GM18873 (cell line): ENCODE data around the gene ATF2.
"Not testable (repeated sequence)": the region's sequence is repeated elsewhere in the genome, so short reads cannot be mapped to it uniquely, and the experiment has no call there.

Experiments used
- ATAC-seq: cut with Tn5 transposase; IDR thresholded peaks from one replicate; pipeline ENCODE4 v1.9.1; 2021; ENCODE audit warnings: mild to moderate bottlenecking, moderate library complexity, moderate number of reproducible peaks; ENCODE audit not compliant: unreplicated experiment, low FRiP score

ATF2 gene

DNA sequence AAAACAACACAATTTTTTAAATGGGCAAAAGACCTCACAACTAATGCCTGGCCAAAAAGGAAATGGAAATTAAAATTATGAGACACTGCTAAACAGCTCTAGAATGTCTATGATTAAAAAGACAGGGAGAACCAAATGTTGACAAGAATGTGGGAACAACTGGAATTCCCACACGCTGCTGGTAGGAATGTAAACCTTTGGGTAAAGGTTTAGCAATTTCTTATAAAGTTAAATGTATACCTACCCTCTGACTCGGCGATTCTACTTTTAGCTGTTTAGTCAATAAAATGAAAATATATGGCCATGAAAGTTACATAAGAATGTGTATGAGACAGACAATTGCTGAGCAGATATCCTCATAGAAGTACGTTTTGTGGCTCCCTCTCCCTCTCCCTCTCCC, 60.9 kb downstream of the ATF2 start:
- no peak for ATAC-seq

GRCh38 chr2:175103191-175103590, 64.8 kb downstream of the ATF2 start:
- no peak for ATAC-seq

DNA sequence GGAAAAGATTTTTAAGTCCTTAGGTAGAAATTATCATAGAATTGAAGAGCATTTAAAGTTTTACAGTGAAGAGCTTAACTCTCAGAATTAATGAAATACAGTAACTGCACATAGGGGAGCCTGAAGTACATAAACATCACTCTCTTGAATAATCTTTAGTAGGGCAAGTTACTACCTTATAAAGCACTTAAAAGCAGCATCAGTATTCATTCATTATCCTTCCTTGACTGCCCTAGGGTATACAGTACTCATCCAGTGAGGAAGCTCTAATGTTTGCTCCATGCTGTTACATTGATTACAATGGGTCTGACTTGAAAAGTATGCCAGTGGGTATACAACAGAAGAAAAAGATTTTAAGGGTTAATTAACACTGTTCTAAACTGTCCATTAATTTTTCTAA, 66.5 kb downstream of the ATF2 start:
- ATAC-seq, result no peak

DNA sequence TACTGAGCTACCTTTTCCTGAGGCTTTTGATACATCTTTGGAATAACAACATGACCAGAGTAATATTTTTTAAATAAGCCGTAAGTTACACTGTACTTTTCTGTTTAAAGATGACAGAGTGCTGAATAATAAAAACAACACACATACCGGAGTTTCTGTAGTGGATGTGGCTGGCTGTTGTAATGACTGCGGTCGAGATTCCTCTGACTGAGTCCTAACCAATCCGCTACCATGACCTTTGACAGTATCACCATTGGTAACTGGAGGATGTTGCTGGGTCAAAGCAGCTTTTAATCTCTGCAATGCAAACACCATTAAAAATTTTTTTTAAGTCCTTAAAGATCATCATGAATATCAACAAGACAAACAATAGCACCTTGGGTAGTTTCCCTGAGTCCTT, 70.7 kb downstream of the ATF2 start:
- ATAC-seq, result no peak

- not testable (repeated sequence) for ATAC-seq
Observed at GRCh38 chr2:175084117-175084516, 83.9 kb downstream of the ATF2 start.

DNA sequence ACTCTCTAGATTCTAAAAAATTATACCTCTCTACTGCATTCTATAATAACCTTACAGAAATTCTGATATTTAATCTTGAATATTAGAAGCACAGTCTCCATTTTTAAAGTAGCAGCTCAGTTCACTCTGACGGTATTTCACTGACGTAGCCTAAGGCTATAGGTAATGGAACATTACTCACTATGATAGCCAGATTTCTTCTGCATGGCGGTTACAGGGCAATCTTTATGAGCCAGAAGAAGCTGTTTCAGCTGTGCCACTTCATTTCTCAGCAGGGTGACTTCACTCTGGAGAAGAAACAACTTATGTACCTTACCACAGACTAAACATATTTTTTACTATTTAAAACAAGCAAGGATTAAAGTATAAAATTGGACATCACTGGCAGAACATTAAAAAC, 87.5 kb downstream of the ATF2 start:
- ATAC-seq, result no peak

DNA sequence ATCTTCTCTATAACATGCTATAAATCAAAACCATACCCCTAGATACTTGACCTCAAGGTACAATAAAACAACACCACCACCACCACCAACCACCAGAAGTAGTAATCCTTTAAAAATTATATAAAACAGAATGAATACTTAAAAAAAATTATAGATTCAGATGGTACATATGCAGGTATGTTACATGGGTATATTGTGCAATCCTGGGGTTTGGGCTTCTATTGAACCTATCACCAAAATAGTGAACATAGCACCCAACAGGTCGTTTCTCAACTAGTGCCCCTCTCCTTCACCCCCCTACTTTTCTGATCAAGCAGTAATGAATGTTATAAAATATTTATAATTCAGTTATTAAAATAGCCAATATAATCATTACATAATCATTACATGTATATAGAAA, 91.7 kb downstream of the ATF2 start:
- ATAC-seq, result no peak

- ATAC-seq, result no peak
Observed at GRCh38 chr2:175074478-175074877, 93.5 kb downstream of the ATF2 start.

DNA sequence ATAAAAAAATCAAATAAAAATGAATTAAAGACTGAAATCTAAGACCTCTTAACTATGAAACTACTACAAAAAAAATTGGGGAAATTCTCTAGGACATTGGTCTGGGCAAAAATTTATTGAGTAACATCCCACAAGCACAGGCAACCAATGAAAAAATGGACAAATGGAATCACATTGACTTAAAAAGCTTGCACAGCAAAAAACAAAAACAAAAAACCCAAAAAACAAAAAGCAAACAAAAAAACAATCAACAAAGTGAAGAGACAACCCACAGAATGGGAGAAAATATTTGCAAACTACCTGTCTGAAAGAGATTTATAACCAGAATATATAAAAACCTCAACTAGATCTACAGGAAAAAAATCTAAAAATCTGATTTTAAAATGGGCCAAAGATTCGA, 99.5 kb downstream of the ATF2 start:
- ATAC-seq, result no peak

GRCh38 chr2:175066411-175066810, 101.6 kb downstream of the ATF2 start:
- no peak for ATAC-seq

- no peak for ATAC-seq
Observed at GRCh38 chr2:175064797-175065196, 103.2 kb downstream of the ATF2 start.

GRCh38 chr2:175063741-175064140, 104.3 kb downstream of the ATF2 start:
- no peak for ATAC-seq

GRCh38 chr2:175062787-175063585, 105.0 kb downstream of the ATF2 start:
- no peak for ATAC-seq

GRCh38 chr2:175057078-175057685, 110.8 kb downstream of the ATF2 start:
- no peak for ATAC-seq

- ATAC-seq, result no peak
Observed at GRCh38 chr2:175055993-175056392, 112.0 kb downstream of the ATF2 start.

- ATAC-seq, result no peak
Observed at GRCh38 chr2:175054340-175054739, 113.7 kb downstream of the ATF2 start.

- no peak for ATAC-seq
Observed at GRCh38 chr2:175049661-175050060, 118.3 kb downstream of the ATF2 start.

GRCh38 chr2:175048275-175048674, 119.7 kb downstream of the ATF2 start:
- ATAC-seq, result no peak

DNA sequence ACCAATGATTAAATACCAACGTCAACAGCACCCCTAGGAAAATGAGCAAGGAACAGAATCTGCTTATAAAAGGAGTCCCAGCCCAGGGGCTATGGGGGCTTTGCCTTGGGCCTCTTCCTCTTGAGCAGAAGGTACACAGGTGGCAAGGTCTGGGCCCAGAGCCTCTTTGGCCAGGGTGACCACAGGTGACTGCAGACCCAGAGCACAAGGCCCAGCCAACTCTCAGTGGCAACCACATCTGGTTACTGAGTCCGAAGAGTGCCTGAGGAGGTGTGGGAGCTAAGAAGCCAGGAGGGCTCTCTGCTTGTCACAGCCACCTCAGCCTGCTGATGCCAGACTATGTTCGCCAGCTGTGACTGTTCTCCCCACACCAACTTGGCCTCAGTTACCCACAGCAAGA, 128.5 kb downstream of the ATF2 start:
- no peak for ATAC-seq

DNA sequence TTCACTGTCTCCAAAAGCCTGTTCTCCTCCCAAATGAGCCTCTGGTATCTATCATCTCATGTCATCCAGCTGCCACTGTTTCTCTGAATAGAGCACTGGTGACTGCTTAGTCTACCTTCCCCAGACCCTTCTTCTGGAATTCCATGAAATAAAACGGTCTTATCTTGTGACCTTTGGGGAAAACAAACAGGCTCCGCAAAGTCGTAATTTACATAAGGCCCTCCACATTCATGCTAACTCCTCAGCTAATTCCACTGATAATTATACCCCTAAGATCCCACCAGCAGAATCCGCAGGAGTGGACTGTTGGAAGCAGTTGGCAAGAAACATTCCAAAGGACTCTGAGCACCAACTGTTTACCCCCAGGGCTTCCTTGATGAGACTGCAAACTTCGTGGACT, 129.0 kb downstream of the ATF2 start:
- no peak for ATAC-seq

DNA sequence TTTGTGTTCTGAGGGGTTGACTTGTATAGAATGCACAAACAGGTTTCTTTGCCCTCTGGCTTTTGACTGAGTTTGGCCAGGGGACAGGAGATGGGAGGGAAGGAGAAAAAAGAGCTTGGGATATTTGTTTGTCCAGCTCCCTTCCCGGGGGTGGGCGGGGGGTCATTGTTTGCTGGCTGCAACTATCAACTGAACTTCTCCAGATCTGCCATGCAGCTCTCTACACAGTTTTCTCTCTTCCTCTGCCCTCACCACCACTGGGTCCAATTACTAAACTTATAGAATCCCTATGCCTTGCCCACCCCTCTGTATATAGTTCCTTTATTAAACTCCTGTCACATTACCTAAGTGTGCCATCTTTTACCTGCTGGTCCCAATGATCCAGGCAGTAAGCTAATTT, 130.1 kb downstream of the ATF2 start:
- no peak for ATAC-seq

GRCh38 chr2:175036582-175037018, 131.4 kb downstream of the ATF2 start:
- no peak for ATAC-seq
